LNCAP (cell line): ENCODE data around the gene MTERF4.

Experiments
- TF ChIP-seq, protein P1 (sequence below): fragments of 450-650 bp; IDR thresholded peaks from 2 replicates; pipeline ENCODE4 v1.5.1; 2017; ENCODE audit warnings: mild to moderate bottlenecking

MTERF4 gene

DNA sequence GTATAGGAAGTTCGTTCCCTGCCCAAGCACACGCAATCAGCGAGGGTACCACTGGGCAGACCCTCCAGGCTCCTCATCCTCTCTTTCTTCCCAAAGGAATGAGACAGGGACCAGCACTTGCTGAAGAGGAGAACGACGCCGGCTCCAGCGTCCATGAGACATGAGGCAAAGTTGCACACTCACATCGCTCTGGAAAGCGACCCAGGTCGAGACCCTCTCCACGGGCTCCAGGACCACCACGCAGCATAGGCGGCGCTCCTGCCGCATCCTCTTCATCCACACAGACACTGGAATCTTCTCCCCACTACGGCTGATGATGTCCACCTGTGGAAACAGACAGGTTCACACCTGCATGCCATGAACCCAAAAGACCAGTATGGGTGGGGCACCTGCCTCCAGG lies 36.4 kb upstream of the MTERF4 start:
- TF ChIP-seq, protein P1, sequence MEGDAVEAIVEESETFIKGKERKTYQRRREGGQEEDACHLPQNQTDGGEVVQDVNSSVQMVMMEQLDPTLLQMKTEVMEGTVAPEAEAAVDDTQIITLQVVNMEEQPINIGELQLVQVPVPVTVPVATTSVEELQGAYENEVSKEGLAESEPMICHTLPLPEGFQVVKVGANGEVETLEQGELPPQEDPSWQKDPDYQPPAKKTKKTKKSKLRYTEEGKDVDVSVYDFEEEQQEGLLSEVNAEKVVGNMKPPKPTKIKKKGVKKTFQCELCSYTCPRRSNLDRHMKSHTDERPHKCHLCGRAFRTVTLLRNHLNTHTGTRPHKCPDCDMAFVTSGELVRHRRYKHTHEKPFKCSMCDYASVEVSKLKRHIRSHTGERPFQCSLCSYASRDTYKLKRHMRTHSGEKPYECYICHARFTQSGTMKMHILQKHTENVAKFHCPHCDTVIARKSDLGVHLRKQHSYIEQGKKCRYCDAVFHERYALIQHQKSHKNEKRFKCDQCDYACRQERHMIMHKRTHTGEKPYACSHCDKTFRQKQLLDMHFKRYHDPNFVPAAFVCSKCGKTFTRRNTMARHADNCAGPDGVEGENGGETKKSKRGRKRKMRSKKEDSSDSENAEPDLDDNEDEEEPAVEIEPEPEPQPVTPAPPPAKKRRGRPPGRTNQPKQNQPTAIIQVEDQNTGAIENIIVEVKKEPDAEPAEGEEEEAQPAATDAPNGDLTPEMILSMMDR = no peak

DNA sequence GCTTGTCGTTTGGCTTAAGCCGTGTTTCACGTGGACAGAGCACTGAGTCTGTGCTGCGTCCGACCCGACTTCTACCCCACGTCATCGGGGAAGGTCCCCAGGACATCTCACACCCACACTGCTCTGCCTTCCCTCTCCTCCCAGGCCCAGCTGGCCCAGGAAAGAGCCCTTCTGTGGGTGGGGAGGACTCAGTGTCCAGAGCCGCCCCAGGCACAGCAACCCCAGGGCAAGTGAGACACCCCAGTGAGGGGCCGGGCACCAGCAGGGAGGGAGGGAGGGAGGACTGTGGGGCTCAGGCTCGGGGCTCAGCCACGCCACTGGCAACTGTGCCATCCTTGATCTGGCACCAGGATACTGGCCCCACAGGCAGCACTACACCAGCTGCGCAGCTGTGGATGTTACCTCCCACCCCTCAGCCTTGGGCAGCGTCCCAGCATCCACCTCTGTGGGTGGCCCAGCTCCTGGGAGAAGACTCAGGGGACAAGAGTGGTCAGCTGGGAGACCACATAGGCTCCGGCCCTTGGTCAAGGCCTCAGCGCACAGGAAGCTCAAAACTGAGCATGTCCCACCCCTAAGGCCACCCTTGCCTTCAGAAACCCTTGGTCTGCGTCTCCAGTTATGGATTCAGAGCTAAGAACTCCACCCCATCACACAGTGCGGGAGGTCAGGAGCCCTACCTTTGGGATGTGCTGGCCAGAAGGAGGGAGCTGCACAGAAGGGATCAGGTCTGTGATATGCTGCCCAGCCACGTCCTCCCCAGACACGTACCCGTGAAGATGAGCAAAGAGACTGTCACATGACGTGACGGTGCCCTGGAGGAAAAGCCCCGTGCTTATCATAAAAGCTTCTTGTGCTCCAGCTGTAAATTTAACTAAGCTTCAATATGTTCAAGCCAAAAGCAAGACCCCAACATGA lies 35.4 kb upstream of the MTERF4 start:
- TF ChIP-seq, protein P1 = no peak

DNA sequence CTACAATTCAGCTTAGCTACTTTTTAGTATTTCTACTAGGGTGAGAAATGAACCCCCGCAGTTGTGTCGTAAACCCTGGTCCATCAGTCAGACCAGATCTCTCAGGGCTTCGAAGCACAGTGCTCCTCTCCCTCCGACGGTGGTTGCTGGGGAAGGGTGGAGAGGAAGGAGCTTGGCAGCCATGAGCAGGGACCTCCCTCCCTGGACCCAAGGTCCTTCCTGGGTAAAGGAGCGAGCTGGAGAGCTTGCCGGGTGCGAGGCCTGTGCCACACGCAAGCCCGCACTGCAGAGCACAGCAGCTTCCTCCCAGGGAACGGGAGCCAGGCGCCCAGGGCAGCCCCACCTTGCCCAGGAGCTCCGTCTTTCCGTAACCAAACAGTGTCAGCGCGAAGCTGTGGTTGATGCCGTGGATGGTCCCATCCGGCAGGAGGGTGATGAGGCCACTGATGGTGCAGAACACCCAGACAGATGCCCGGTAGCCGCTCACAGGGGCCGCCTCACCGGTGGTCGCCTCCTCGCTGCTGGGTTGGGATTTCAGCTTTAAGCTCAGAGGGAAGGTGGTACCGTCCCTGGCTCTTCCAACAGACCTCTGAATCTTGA lies 34.7 kb upstream of the MTERF4 start:
- TF ChIP-seq, protein P1 = no peak

DNA sequence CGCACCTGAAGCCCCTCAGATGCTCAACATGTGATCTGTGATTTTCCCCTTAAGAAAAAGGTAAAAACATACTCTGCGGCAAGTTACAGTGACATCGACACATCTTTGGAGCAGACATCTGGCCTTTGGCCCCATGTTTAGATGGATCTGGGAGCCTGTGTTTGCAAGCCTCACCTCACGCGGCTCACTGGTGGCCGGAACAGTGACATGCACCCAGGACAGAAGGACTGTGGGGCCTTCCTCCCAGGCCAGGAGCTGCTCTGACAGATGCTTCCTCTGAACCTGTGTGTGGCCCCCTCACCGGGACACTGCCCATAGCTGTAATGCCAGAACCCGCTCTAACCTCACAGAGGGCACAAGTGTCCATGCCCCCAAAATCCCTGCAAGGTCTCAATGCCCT lies 34.1 kb upstream of the MTERF4 start:
- TF ChIP-seq, protein P1 = no peak

DNA sequence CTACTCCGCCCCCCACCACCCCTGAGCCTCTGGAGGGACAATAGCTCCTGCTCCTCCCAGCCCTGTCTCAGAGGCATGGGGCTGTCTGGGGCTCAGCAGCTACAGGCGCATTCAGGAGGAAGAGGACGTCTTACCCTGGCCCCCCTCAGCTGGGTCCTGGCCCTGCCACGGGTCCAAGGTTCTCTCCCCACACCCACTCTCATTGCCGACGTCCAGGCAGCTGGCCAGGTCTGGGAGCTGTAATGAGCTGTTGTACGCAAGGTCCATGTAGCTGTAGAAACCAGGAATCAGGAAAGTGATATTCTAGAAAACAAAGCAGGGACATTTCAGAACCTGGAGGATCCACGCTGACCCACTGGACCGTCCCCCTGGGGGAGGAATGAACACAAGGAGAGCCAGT lies 33.6 kb upstream of the MTERF4 start:
- TF ChIP-seq, protein P1 = no peak

DNA sequence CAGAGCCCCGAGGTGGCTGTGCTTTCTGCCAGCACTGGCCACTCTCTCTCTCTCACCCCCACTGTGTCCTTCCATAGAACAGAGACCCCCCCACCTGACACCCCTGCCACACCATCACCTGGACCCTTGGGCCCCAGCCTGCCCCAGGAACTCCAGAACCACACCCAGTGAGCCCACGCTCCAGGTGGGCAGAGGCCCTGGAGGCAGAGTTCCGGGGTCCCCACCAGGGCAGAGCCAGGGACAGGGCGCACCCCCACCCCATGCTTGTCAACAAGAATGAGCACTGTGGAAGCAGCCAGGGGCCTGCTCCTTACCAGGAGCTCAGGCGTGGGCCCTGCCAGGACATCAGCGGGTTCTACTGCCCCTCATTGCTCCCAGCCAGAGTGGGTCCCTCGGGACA lies 32.6 kb upstream of the MTERF4 start:
- TF ChIP-seq, protein P1 = no peak

DNA sequence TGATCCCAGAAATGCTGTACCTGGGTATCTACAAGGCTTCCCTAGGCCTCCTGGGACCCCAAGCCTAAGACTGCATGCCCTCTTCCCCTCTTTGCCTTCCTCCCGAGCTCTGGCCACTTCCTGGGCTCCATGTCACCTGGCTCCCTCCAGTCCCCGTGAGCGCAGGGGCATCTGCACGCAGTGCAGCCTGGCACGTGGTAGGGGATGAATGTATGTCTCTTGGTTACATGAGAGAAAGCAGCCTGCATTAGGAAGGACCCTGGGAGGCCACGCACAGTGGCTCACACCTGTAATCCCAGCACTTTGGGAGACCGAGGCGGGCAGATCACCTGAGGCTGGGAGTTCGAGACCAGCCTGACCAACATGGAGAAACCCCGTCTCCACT lies 31.3 kb upstream of the MTERF4 start:
- TF ChIP-seq, protein P1 = no peak
